ENCODE results near the gene LARP4B.

Gene LARP4B

GRCh38 chr10:958106-958505, 26.6 kb upstream of the LARP4B start:
- no peak for DNase-seq (ENCODE audit: low spot score)

- no peak for DNase-seq (ENCODE audit: low spot score)
These were observed 24.3 kb upstream of the LARP4B start for GRCh38 chr10:955820-956217.

GRCh38 chr10:955127-955819, 23.8 kb upstream of the LARP4B start:
- no peak for DNase-seq (ENCODE audit: low spot score)

- no peak for DNase-seq (ENCODE audit: low spot score)
These were observed 22.9 kb upstream of the LARP4B start for GRCh38 chr10:954396-954795.

GRCh38 chr10:953836-954235, 22.3 kb upstream of the LARP4B start:
- DNase-seq (ENCODE audit: low spot score): no peak

GRCh38 chr10:949446-949845, 17.9 kb upstream of the LARP4B start:
- DNase-seq (ENCODE audit: low spot score): no peak

- DNase-seq (ENCODE audit: low spot score): no peak
These were observed 16.8 kb upstream of the LARP4B start for GRCh38 chr10:948347-948746.

- no peak for DNase-seq (ENCODE audit: low spot score)
These were observed 16.4 kb upstream of the LARP4B start for GRCh38 chr10:947881-948280.

- no peak for DNase-seq (ENCODE audit: low spot score)
These were observed 15.5 kb upstream of the LARP4B start for GRCh38 chr10:947051-947450.

- DNase-seq (ENCODE audit: low spot score): no peak
These were observed 14.3 kb upstream of the LARP4B start for GRCh38 chr10:945778-946177.

GRCh38 chr10:944034-944831, 12.7 kb upstream of the LARP4B start:
- DNase-seq (ENCODE audit: low spot score): peak; percentile 47

GRCh38 chr10:943334-944033, 12.0 kb upstream of the LARP4B start:
- no peak for DNase-seq (ENCODE audit: low spot score)

- no peak for DNase-seq (ENCODE audit: low spot score)
These were observed 7.6 kb upstream of the LARP4B start for GRCh38 chr10:938941-939678.

GRCh38 chr10:934746-935406, 3.4 kb upstream of the LARP4B start:
- DNase-seq (ENCODE audit: low spot score): peak; percentile 75

- DNase-seq (ENCODE audit: low spot score): peak; percentile 12
These were observed 2.7 kb upstream of the LARP4B start for GRCh38 chr10:934165-934564.

GRCh38 chr10:932589-932988, 1.1 kb upstream of the LARP4B start:
- no peak for DNase-seq (ENCODE audit: low spot score)

- DNase-seq (ENCODE audit: low spot score): peak; percentile 75
These were observed 730 bp downstream of the LARP4B start for GRCh38 chr10:930625-931325.

- DNase-seq (ENCODE audit: low spot score): no peak
These were observed 1.4 kb downstream of the LARP4B start for GRCh38 chr10:929960-930624.

- peak; percentile 49 for DNase-seq (ENCODE audit: low spot score)
These were observed 4.4 kb downstream of the LARP4B start for GRCh38 chr10:927131-927530.

GRCh38 chr10:926075-926698, 5.3 kb downstream of the LARP4B start:
- DNase-seq (ENCODE audit: low spot score): no peak

Data from kidney tubule cell (primary cell).